Astrocyte (in vitro differentiated cells and primary cell): ENCODE measurements around the gene GAGE12H.
"Not testable (repeated sequence)": the region's sequence is repeated elsewhere in the genome, so short reads cannot be mapped to it uniquely, and the experiment has no call there.

Source experiments
- EZH2 ChIP-seq: IDR thresholded peaks from 2 replicates; pipeline ENCODE4 v1.6.1; 2012; ENCODE audit warnings: mild to moderate bottlenecking, low read length, inconsistent platforms; ENCODE audit not compliant: insufficient read depth
- TF ChIP-seq, protein P1 (sequence below): IDR thresholded peaks from 2 replicates; pipeline ENCODE4 v1.5.1; 2011; ENCODE audit warnings: low read depth, mild to moderate bottlenecking, inconsistent platforms, low read length, moderate library complexity; ENCODE audit not compliant: insufficient read depth

DNA sequence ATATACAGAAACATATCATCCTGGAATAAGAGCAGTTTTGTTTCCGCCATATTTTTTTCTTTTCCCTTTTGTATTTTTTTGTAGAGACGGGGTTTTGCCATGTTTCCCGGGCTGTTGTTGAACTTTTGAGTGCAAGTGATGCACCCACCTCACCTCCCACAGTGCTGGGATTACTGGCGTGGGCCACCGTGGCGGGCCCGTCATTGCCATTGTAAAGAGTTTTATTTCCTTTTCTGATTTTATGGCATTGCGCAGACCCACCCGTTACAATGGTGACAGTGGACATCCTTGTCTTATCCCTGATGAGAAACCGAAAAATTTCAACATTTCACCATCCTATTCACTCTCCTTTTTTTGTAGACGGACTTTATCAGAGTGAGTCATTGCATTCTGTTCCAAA, 11.0 kb upstream of the GAGE12H start:
- TF ChIP-seq, protein P1, sequence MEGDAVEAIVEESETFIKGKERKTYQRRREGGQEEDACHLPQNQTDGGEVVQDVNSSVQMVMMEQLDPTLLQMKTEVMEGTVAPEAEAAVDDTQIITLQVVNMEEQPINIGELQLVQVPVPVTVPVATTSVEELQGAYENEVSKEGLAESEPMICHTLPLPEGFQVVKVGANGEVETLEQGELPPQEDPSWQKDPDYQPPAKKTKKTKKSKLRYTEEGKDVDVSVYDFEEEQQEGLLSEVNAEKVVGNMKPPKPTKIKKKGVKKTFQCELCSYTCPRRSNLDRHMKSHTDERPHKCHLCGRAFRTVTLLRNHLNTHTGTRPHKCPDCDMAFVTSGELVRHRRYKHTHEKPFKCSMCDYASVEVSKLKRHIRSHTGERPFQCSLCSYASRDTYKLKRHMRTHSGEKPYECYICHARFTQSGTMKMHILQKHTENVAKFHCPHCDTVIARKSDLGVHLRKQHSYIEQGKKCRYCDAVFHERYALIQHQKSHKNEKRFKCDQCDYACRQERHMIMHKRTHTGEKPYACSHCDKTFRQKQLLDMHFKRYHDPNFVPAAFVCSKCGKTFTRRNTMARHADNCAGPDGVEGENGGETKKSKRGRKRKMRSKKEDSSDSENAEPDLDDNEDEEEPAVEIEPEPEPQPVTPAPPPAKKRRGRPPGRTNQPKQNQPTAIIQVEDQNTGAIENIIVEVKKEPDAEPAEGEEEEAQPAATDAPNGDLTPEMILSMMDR: not testable (repeated sequence)
- not testable (repeated sequence) for TF ChIP-seq EZH2
